K562 (cell line): Measurements from ENCODE around the gene ECT2. TPM values are rescaled to one million over a fixed set of nuclear protein-coding genes. Genes with fewer than 3 reads are reported as not detected.

Source experiments
- CEBPB ChIP-seq: fragments of 450-650 bp; IDR thresholded peaks from 2 replicates; pipeline ENCODE4 v1.6.1; 2016; ENCODE audit warnings: missing genetic modification characterization, missing compliant biosample characterization
- FOXK2 ChIP-seq, 2 experiments: fragments of 450-650 bp; IDR thresholded peaks in 1 of 2; conservative IDR thresholded peaks in 1 of 2; 2 replicates each; pipeline ENCODE4 v1.6.1; 2016; ENCODE audit warnings: low read depth in 2 of 2, mild to moderate bottlenecking in 1 of 2
- FOXP1 ChIP-seq: sonication (generic); formaldehyde crosslinking; IDR thresholded peaks from 2 replicates; pipeline ENCODE4 v1.8.0; 2022; ENCODE audit warnings: mild to moderate bottlenecking, missing genetic modification reagents
- HDAC1 ChIP-seq, 2 experiments: fragments of 450-650 bp; IDR thresholded peaks; 2 replicates each; pipeline ENCODE4 v1.6.1; 2016 to 2017; ENCODE audit warnings: inconsistent platforms in 1 of 2, mild to moderate bottlenecking in 1 of 2, moderate library complexity in 1 of 2
- PHF8 ChIP-seq: fragments of 200-600 bp; sonication (generic); IDR thresholded peaks from 2 replicates; pipeline ENCODE4 v1.6.1; 2012; ENCODE audit warnings: mixed run types, mild to moderate bottlenecking, inconsistent platforms, low read length, moderate library complexity, borderline replicate concordance
- TRIM28 ChIP-seq: fragments of 450-650 bp; IDR thresholded peaks from 2 replicates; pipeline ENCODE4 v1.6.1; 2017
- ZC3H8 ChIP-seq: fragments of 450-650 bp; IDR thresholded peaks from 2 replicates; pipeline ENCODE4 v1.6.1; 2017
- ZHX1 ChIP-seq: fragments of 150-350 bp; conservative IDR thresholded peaks from 2 replicates; pipeline ENCODE4 v1.6.1; 2014; ENCODE audit warnings: low read length
- ZNF24 ChIP-seq: fragments of 450-650 bp; IDR thresholded peaks from 2 replicates; pipeline ENCODE4 v1.6.1; 2016
- ZNF280A ChIP-seq: fragments of 450-650 bp; IDR thresholded peaks from 2 replicates; pipeline ENCODE4 v1.6.1; 2018; ENCODE audit warnings: mild to moderate bottlenecking, low read depth; ENCODE audit not compliant: partially characterized antibody
- ZNF785 ChIP-seq: fragments of 250-450 bp; sonication (Bioruptor Pico); IDR thresholded peaks from 2 replicates; pipeline ENCODE4 v1.4.0; 2020; ENCODE audit warnings: mild to moderate bottlenecking
- polyA plus RNA-seq, 8 experiments: library from polyadenylated mRNA; depleted of rRNA in 4 of 8; stranded (reverse) in 5 of 8; unstranded in 3 of 8; fragments of >200 nt; fragmentation: Nextera tagmentation in 2 of 8; fragmentation: Illumina TruSeq in 1 of 8; extraction: Ambion mirVana in 2 of 8; extraction: Trizol in 1 of 8; gene quantifications; 2 replicates each; pipeline versions ENCODE4 v1.2.1 to v1.2.3, GENCODE V29; 2011 to 2014; ENCODE audit warnings: inconsistent platforms in 1 of 8, missing spikeins in 1 of 8
- total RNA-seq, 7 experiments: library from RNA; depleted of rRNA in 6 of 7; stranded (reverse); fragments of >200 nt in 6 of 7; fragmentation: Illumina TruSeq in 2 of 7; extraction: Trizol in 2 of 7; gene quantifications; 2 replicates each; pipeline versions ENCODE4 v1.2.1 to v1.2.3, GENCODE V29; 2011 to 2021; ENCODE audit warnings: low replicate concordance in 1 of 7
- TF ChIP-seq, protein P1 (sequence below): fragments of 250-450 bp; sonication (Bioruptor Pico); IDR thresholded peaks from 2 replicates; pipeline ENCODE4 v1.5.0; 2021
- TF ChIP-seq, protein P2 (sequence below), 3 experiments: fragments of 200-800 bp in 1 of 3; sonication (Bioruptor generic) in 1 of 3; sonication (generic) in 1 of 3; formaldehyde crosslinking in 1 of 3; IDR thresholded peaks; 2 replicates each; pipeline versions ENCODE4 v1.6.1 to v1.8.0; 2016 to 2022; ENCODE audit warnings: mild to moderate bottlenecking in 2 of 3, missing compliant biosample characterization in 2 of 3, missing genetic modification characterization in 2 of 3, missing genetic modification reagents in 1 of 3
- TF ChIP-seq, protein P3 (sequence below): fragments of 200-400 bp; formaldehyde crosslinking; IDR thresholded peaks from 2 replicates; pipeline ENCODE4 v1.6.1; 2017; ENCODE audit warnings: mild to moderate bottlenecking, low read depth, low read length, moderate library complexity
- TF ChIP-seq, protein P4 (sequence below): fragments of 250-450 bp; sonication (Bioruptor Pico); IDR thresholded peaks from 2 replicates; pipeline ENCODE4 v1.5.0; 2021; ENCODE audit warnings: mild to moderate bottlenecking, borderline replicate concordance

The ECT2 gene
- total and polyA plus RNA-seq, 9 of the 15 experiments (the other 6 are each of a cell fraction or from before 2014, with no cell fraction given), result 19.0 to 53.0 (median 36.5) TPM

- no peak for TF ChIP-seq FOXP1 (CRISPR knock-in tag)
- TF ChIP-seq ZHX1, result no peak
- TF ChIP-seq TRIM28, result no peak
- TF ChIP-seq, protein P1, sequence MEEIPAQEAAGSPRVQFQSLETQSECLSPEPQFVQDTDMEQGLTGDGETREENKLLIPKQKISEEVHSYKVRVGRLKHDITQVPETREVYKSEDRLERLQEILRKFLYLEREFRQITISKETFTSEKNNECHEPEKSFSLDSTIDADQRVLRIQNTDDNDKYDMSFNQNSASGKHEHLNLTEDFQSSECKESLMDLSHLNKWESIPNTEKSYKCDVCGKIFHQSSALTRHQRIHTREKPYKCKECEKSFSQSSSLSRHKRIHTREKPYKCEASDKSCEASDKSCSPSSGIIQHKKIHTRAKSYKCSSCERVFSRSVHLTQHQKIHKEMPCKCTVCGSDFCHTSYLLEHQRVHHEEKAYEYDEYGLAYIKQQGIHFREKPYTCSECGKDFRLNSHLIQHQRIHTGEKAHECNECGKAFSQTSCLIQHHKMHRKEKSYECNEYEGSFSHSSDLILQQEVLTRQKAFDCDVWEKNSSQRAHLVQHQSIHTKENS (CRISPR knock-in tag), result no peak
- TF ChIP-seq ZNF280A, result no peak
- TF ChIP-seq, protein P2, sequence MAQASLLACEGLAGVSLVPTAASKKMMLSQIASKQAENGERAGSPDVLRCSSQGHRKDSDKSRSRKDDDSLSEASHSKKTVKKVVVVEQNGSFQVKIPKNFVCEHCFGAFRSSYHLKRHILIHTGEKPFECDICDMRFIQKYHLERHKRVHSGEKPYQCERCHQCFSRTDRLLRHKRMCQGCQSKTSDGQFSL (CRISPR knock-in tag; IDR thresholded peaks at IDR 0.05), result no peak
- TF ChIP-seq, protein P2 (tag; IDR thresholded peaks at IDR 0.05), result no peak
- TF ChIP-seq FOXK2 (conservative IDR thresholded peaks at IDR 0.05 in 1 of 2, IDR thresholded peaks at IDR 0.05 in 1 of 2; ENCODE audit: low read depth in 2 of 2), result peak; percentile 84 to 87
- TF ChIP-seq, protein P3, sequence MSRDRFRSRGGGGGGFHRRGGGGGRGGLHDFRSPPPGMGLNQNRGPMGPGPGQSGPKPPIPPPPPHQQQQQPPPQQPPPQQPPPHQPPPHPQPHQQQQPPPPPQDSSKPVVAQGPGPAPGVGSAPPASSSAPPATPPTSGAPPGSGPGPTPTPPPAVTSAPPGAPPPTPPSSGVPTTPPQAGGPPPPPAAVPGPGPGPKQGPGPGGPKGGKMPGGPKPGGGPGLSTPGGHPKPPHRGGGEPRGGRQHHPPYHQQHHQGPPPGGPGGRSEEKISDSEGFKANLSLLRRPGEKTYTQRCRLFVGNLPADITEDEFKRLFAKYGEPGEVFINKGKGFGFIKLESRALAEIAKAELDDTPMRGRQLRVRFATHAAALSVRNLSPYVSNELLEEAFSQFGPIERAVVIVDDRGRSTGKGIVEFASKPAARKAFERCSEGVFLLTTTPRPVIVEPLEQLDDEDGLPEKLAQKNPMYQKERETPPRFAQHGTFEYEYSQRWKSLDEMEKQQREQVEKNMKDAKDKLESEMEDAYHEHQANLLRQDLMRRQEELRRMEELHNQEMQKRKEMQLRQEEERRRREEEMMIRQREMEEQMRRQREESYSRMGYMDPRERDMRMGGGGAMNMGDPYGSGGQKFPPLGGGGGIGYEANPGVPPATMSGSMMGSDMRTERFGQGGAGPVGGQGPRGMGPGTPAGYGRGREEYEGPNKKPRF, result no peak
- TF ChIP-seq PHF8, result peak; percentile 77
- TF ChIP-seq, protein P4, sequence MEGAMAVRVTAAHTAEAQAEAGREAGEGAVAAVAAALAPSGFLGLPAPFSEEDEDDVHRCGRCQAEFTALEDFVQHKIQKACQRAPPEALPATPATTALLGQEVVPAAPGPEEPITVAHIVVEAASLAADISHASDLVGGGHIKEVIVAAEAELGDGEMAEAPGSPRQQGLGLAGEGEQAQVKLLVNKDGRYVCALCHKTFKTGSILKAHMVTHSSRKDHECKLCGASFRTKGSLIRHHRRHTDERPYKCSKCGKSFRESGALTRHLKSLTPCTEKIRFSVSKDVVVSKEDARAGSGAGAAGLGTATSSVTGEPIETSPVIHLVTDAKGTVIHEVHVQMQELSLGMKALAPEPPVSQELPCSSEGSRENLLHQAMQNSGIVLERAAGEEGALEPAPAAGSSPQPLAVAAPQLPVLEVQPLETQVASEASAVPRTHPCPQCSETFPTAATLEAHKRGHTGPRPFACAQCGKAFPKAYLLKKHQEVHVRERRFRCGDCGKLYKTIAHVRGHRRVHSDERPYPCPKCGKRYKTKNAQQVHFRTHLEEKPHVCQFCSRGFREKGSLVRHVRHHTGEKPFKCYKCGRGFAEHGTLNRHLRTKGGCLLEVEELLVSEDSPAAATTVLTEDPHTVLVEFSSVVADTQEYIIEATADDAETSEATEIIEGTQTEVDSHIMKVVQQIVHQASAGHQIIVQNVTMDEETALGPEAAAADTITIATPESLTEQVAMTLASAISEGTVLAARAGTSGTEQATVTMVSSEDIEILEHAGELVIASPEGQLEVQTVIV (CRISPR knock-in tag), result no peak
- peak in 1 of 2 experiments; percentile 66; a peak in 2 of 4 replicates for TF ChIP-seq HDAC1 (IDR thresholded peaks at IDR 0.05)
- TF ChIP-seq ZNF24, result no peak
- TF ChIP-seq ZC3H8, result no peak
- TF ChIP-seq ZNF785 (CRISPR knock-in tag), result no peak
- no peak for TF ChIP-seq CEBPB (tag)
Measured at GRCh38 chr3:172750368-172751174, at the start of gene ECT2 (continued).
